ENCODE results near the gene RAB24.
A peak's percentile ranks its signal among the peaks of the same experiment; 100 is the strongest.

Gene RAB24

DNA sequence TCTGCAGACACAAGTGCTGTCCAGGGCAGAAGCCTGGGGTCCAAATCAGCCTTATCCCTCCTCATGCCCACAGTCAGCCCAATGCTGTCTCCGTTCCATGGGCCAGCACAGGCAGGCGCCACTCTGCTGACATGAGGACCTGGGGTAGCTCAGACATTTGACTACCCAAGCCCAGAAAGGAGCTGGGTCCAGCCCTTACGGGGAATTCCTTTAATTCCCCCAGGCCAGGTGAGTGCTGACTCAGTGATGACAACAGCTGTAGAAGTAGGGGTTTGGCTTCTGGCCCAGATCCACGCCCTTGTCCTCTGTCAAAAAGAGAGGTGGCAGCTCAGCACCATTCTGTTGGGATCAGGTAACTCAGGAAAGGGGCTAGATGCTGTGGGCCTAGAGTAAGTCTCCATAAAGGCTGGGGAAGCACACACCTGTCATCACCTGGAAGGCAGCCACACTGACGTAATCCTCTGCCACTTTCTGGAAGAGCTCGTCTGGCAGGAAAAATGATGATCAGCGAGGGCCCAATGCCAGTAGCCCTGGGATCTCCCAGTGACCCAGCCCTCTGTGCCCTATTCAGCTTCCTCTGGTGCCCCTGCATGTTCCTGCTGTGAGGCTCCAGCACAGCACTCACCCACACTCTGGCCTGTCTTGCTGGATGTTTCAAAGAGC is 1.9 kb downstream of the RAB24 start:
- H3K27ac ChIP-seq, result no peak overlapping the region

DNA sequence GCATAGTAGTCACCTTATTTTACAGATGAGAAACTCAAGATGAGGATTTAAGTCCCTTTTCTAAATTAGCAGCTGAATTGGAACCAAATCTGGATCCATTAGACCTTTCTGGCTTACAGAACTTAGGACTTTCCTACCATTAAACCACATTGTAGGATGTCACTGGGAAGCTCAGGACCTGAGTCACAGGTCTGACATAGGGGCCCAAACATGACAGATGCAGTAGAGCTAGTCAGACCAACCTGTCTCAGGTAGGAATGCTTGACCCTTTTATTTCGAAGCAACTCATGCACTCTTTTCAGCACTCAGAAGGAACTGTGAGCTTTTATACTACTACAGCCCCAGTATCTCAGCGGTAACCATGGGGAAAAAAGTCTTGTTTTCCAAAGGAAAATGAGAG is 2.6 kb downstream of the RAB24 start:
- no peak overlapping the region for H3K4me3 ChIP-seq
- intact Hi-C loops (cut with DNase I; ENCODE audit: low total_unique reads), result loop anchor here (10.0 kb wide), 1 partner anchor 186 kb away; no protein-coding TSS in a partner anchor
- TF ChIP-seq, protein P1, sequence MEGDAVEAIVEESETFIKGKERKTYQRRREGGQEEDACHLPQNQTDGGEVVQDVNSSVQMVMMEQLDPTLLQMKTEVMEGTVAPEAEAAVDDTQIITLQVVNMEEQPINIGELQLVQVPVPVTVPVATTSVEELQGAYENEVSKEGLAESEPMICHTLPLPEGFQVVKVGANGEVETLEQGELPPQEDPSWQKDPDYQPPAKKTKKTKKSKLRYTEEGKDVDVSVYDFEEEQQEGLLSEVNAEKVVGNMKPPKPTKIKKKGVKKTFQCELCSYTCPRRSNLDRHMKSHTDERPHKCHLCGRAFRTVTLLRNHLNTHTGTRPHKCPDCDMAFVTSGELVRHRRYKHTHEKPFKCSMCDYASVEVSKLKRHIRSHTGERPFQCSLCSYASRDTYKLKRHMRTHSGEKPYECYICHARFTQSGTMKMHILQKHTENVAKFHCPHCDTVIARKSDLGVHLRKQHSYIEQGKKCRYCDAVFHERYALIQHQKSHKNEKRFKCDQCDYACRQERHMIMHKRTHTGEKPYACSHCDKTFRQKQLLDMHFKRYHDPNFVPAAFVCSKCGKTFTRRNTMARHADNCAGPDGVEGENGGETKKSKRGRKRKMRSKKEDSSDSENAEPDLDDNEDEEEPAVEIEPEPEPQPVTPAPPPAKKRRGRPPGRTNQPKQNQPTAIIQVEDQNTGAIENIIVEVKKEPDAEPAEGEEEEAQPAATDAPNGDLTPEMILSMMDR (IDR thresholded peaks at IDR 0.05), result no peak
- H3K36me3 ChIP-seq, result peaks cover 0 to 21% (median 14%) of the 10 kb centered on the region in 3 donors
- no peaks in the 10 kb centered on the region for H3K27me3 ChIP-seq
- peak overlapping the region in 1 of 2 donors; percentile 26 for H3K27ac ChIP-seq
- no peaks in the 10 kb centered on the region for H3K9me3 ChIP-seq
- peaks cover 0 to 59% (median 33%) of the 10 kb centered on the region in 4 donors for H3K4me1 ChIP-seq
- peak in 1 of 2 donors; percentile 4 for DNase-seq

More for the DNA sequence above, 1.9 kb downstream of the RAB24 start:
- intact Hi-C loops (cut with DNase I; ENCODE audit: low total_unique reads), result loop anchor here (10.0 kb wide), 1 partner anchor 187 kb away; no protein-coding TSS in a partner anchor
- TF ChIP-seq, protein P1 (IDR thresholded peaks at IDR 0.05), result no peak
- Histone ChIP-seq H3K27me3 (no peaks in the 10 kb centered on the region), H3K36me3 (peaks cover 0 to 21% (median 11%) of the 10 kb centered on the region in 3 donors), H3K4me1 (peaks cover 0 to 52% (median 33%) of the 10 kb centered on the region in 4 donors), H3K9me3 (no peaks in the 10 kb centered on the region), H3K4me3 (peak overlapping the region in 1 of 2 donors; percentile 81)
- peak in 1 of 2 donors; percentile 61 for DNase-seq

DNA sequence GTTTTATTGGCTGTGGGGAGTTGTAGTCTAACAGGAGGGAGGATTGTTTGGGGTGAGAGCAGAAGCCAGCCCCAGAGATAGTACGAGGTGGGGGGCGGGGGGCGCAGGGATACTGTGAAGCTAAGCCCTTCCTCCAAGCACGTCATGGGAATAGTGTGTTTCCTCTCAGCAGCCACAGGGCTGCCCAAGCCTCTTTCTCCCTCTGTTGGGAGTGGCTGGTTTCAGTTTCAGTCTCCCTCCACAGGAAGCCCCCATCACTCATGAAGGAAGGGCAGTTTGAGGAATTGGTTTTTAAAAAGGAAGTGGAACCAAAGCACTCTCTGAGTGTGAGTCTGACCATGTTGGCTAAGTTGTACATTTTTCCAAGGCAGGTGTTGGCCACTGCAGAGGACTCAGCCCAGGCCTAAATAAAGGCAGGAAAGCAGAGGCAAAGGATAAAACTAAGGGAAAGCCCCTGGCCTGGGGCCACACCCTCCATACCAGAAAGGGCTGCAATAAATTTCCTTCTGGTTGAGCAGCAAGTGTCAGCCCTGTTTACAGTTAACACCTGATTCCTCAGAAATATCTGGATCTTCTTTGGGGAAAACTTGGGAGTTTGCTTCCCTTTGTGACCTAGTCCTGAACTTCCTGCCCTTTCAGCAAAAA is 3.2 kb downstream of the RAB24 start:
- Histone ChIP-seq H3K36me3 (peaks cover under 1 to 21% (median 14%) of the 10 kb centered on the region in 3 donors), H3K27me3 (no peaks in the 10 kb centered on the region), H3K4me1 (peaks cover 0 to 54% (median 33%) of the 10 kb centered on the region in 4 donors), H3K9me3 (no peaks in the 10 kb centered on the region), H3K27ac (peak overlapping the region; percentile 25 to 26), H3K4me3 (no peak overlapping the region)
- DNase-seq, result peak; percentile 62 to 72
- intact Hi-C loops (cut with DNase I; ENCODE audit: low total_unique reads), result loop anchor here (10.0 kb wide), 1 partner anchor 186 kb away; no protein-coding TSS in a partner anchor
- TF ChIP-seq, protein P1 (IDR thresholded peaks at IDR 0.05), result no peak

GRCh38 chr5:177299697-177300096 is 3.8 kb downstream of the RAB24 start:
- no peak for DNase-seq
- H3K4me1 ChIP-seq, result peaks cover 0 to 48% (median 29%) of the 10 kb centered on the region in 4 donors
- intact Hi-C loops (cut with DNase I; ENCODE audit: low total_unique reads), result loop anchor here (10.0 kb wide), 1 partner anchor 185 kb away; no protein-coding TSS in a partner anchor
- H3K36me3 ChIP-seq, result peaks cover 7 to 26% (median 20%) of the 10 kb centered on the region in 3 donors
- TF ChIP-seq, protein P1 (IDR thresholded peaks at IDR 0.05), result no peak
- H3K9me3 ChIP-seq, result no peaks in the 10 kb centered on the region
- H3K4me3 ChIP-seq, result no peak overlapping the region
- H3K27me3 ChIP-seq, result no peaks in the 10 kb centered on the region
- H3K27ac ChIP-seq, result peak overlapping the region; percentile 25 to 26

DNA sequence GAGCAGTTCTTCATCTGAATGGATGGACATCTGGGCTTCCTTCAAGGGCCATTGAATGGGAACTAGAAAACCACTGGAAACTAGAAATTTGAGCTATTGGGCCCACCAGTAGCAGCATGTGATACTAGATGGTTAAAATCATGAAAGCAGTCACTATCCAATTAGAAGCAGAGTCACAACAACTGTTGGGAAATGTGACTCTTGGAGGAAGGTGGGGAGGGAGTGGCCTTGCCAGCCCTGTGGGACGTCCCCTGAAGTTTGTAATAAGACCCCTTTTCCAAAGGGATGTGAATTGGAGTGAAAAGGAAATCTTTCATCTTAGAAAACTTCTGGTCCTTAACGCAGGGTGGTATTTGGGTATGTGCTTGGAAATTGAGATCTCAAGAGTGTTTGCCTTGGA is 5.6 kb downstream of the RAB24 start:
- Histone ChIP-seq H3K36me3 (peaks cover 24 to 44% (median 38%) of the 10 kb centered on the region in 3 donors), H3K4me3 (no peak overlapping the region), H3K27me3 (no peaks in the 10 kb centered on the region), H3K4me1 (peaks cover 0 to 41% (median 22%) of the 10 kb centered on the region in 4 donors), H3K9me3 (no peaks in the 10 kb centered on the region), H3K27ac (no peak overlapping the region)
- intact Hi-C loops (cut with DNase I; ENCODE audit: low total_unique reads), result no loop called here
- no peak for DNase-seq
- TF ChIP-seq, protein P1 (IDR thresholded peaks at IDR 0.05), result no peak
